Sigmoid colon (tissue), 4 donors: ENCODE measurements around the gene TRIB2.

Experiments
- CTCF ChIP-seq, 4 experiments: fragments of 450-650 bp in 3 of 4; fragments of 200-600 bp in 1 of 4; IDR thresholded peaks; one replicate each; pipeline ENCODE4 v1.5.1; 2016 to 2019; ENCODE audit warnings: antibody characterized with exemption in 4 of 4, mild to moderate bottlenecking in 3 of 4, moderate library complexity in 2 of 4
- EP300 ChIP-seq, 4 donors: sonication (generic); formaldehyde crosslinking; IDR thresholded peaks; one replicate each; pipeline ENCODE4 v1.6.1; 2017; ENCODE audit warnings: antibody characterized with exemption in 4 of 4
- POLR2A ChIP-seq, 2 donors: fragments of 450-650 bp; IDR thresholded peaks; one replicate each; pipeline ENCODE4 v1.6.1; 2016; ENCODE audit warnings: antibody characterized with exemption in 2 of 2, mild to moderate bottlenecking in 2 of 2, moderate library complexity in 2 of 2

- TF ChIP-seq EP300 (IDR thresholded peaks at IDR 0.05) (no peak), POLR2A (IDR thresholded peaks at IDR 0.05) (no peak), CTCF (IDR thresholded peaks at IDR 0.05) (no peak)
These were observed 57.6 kb downstream of the TRIB2 start for GRCh38 chr2:12774395-12774727.
